OCI-LY3 (cell line): Measurements from ENCODE around the gene PNMT.

Experiments
- EZH2phosphoT487 ChIP-seq: fragments of 200-600 bp; shearing (Covaris generic); IDR thresholded peaks from 2 replicates; pipeline ENCODE4 v1.6.1; 2018; ENCODE audit warnings: antibody characterized with exemption, mixed run types, low read depth
- TF ChIP-seq, protein P1 (sequence below): fragments of 200-600, 300-600 bp; sonication (generic); IDR thresholded peaks from 2 replicates; pipeline ENCODE4 v1.5.1; 2014; ENCODE audit warnings: antibody characterized with exemption, low read length, low read depth

DNA sequence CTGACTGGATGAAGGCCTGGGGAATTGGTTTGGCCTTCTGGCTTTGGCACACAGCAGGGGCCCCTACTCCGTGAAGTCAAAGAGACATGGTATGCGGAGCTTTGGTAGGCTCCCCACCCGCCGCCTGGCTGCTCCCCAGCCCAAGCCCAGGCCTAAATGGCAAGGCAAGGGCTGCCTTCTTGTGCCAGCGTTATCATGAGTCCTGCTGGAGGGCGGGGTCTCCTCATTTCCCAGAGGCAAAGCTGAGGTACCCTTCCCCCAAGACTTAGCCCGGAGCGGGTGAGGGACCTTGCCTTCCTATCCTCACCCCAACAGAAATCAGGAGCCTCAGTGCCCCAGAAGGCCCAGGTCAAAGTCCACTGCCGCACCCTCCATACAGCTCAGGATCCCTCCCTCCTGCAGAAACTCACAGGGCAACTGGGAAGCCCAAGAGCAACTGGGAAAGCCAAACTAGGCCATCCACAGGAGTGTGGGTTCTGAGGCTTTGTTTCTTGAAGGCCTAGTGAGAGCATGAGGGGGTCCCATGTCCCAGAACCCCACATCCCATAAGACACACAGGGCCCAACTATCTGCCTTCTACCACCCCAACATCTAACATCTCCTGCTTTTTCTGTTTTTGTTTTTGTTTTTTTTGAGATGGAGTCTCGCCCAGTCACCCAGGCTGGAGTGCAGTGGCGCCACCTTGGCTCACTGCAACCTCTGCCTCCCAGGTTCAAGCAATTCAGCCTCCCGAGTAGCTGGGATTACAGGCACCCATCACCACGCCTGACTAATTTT is 10.3 kb downstream of the PNMT start:
- TF ChIP-seq, protein P1, sequence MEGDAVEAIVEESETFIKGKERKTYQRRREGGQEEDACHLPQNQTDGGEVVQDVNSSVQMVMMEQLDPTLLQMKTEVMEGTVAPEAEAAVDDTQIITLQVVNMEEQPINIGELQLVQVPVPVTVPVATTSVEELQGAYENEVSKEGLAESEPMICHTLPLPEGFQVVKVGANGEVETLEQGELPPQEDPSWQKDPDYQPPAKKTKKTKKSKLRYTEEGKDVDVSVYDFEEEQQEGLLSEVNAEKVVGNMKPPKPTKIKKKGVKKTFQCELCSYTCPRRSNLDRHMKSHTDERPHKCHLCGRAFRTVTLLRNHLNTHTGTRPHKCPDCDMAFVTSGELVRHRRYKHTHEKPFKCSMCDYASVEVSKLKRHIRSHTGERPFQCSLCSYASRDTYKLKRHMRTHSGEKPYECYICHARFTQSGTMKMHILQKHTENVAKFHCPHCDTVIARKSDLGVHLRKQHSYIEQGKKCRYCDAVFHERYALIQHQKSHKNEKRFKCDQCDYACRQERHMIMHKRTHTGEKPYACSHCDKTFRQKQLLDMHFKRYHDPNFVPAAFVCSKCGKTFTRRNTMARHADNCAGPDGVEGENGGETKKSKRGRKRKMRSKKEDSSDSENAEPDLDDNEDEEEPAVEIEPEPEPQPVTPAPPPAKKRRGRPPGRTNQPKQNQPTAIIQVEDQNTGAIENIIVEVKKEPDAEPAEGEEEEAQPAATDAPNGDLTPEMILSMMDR: no peak
- TF ChIP-seq EZH2phosphoT487: no peak
